Fibroblast of pulmonary artery (primary cell): ENCODE measurements around the gene ITPR3.
A peak's percentile ranks its signal among the peaks of the same experiment; 100 is the strongest.

Source experiments
- DNase-seq: peaks from one replicate; pipeline ENCODE4 v3.0.0-alpha.2; 2010; ENCODE audit warnings: low read depth
- H3K4me3 ChIP-seq: replicated peaks from 2 replicates; pipeline ENCODE4 v1.5.1; 2011; ENCODE audit warnings: low read depth, mild to moderate bottlenecking, control low read depth, low read length, moderate library complexity
- TF ChIP-seq, protein P1 (sequence below): IDR thresholded peaks from 2 replicates; pipeline ENCODE4 v1.5.1; 2011; ENCODE audit warnings: mild to moderate bottlenecking, control low read depth, low read length, inconsistent platforms; ENCODE audit errors: missing control alignments

The ITPR3 gene

GRCh38 chr6:33699131-33699530, 78.0 kb downstream of the ITPR3 start:
- TF ChIP-seq, protein P1, sequence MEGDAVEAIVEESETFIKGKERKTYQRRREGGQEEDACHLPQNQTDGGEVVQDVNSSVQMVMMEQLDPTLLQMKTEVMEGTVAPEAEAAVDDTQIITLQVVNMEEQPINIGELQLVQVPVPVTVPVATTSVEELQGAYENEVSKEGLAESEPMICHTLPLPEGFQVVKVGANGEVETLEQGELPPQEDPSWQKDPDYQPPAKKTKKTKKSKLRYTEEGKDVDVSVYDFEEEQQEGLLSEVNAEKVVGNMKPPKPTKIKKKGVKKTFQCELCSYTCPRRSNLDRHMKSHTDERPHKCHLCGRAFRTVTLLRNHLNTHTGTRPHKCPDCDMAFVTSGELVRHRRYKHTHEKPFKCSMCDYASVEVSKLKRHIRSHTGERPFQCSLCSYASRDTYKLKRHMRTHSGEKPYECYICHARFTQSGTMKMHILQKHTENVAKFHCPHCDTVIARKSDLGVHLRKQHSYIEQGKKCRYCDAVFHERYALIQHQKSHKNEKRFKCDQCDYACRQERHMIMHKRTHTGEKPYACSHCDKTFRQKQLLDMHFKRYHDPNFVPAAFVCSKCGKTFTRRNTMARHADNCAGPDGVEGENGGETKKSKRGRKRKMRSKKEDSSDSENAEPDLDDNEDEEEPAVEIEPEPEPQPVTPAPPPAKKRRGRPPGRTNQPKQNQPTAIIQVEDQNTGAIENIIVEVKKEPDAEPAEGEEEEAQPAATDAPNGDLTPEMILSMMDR, result no peak
- H3K4me3 ChIP-seq, result no peak overlapping the region
- DNase-seq, result no peak

DNA sequence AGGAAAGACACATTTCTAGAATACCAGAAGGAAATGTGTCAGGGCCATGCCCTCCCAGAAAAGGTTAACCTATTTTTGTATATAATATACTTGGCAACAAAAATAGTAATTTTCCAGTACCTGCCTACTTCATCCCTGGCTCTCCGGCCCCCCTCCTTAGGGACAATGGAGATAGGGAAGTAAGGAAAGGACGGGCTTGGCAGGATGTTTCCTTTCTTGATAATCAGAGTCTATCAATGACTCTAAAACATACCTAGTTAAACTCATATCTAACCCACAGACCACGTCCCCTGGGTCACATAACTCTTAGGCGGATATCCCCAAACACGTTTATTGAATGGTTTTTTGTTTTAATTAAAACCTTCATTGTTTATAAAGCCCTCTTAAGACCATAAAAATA, 78.6 kb downstream of the ITPR3 start:
- no peak overlapping the region for H3K4me3 ChIP-seq
- TF ChIP-seq, protein P1, result no peak
- no peak for DNase-seq

DNA sequence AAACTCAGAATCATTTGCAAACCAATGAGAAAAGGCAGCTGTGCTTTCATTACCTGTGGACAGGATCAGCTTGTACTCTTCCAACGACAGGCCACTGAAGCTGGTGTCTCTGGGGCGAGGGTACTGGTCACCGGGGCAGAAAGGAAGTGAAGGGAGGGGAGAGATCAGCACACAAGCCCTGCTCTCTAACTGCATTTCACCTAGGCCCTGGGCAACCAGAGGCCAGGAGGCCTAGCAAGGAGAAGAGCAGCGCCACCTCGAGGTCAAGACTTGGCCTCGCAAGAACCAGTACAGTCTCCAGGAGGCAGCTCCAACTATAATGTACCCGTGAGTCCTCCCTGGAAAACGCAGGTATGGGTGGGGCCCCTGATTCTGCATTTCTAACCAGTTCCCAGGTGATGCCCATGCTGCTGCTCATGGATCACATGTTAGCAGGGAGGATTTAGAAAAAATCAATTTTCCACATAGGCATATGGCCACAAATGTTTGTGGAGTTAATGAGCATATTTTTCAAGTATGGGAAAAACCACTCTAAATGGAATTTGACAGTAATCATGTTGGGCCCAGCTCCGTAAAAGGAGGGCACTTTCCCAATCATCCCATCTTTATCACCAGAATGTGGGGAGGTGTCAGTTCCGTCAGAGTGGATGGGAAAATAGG, 79.4 kb downstream of the ITPR3 start:
- TF ChIP-seq, protein P1, result peak; percentile 90
- peak; percentile 81 for DNase-seq
- no peak overlapping the region for H3K4me3 ChIP-seq

GRCh38 chr6:33702345-33702977, 81.3 kb downstream of the ITPR3 start:
- TF ChIP-seq, protein P1, result peak; percentile 79
- no peak overlapping the region for H3K4me3 ChIP-seq
- peak; percentile 75 for DNase-seq

- H3K4me3 ChIP-seq, result no peak overlapping the region
- TF ChIP-seq, protein P1, result no peak
- DNase-seq, result no peak
These were observed 83.3 kb downstream of the ITPR3 start for GRCh38 chr6:33704215-33705066.

DNA sequence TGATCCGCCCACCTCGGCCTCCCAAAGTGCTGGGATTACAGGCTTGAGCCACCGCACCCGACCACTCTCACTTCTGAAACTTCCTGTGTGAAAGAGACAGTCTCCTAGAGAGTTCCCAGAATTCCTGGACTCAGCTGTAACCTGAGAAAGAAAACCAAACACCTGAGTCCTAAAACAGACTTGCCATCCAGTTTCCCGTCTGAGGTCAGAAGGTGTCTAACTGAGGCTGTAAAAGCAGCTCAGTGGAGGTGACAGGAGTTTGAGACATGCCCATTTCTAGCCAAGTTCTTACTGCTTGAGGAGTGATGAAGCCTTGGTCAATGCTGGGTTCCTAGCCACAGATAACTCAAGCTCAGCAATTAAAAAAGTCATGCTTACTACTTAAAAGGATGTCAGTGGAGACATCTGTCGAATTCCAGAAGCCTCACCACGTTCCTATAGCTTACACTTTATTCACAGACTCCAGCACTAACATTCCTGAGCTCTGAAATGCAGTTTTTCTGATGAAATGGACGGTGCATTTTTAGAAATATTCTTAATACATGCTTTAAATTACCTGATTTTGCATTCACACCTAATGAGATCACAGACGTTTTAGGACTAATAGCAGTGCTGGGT, 84.3 kb downstream of the ITPR3 start:
- no peak overlapping the region for H3K4me3 ChIP-seq
- DNase-seq, result no peak
- TF ChIP-seq, protein P1, result no peak
